ENCODE measurements around the gene RBM6.

DNA sequence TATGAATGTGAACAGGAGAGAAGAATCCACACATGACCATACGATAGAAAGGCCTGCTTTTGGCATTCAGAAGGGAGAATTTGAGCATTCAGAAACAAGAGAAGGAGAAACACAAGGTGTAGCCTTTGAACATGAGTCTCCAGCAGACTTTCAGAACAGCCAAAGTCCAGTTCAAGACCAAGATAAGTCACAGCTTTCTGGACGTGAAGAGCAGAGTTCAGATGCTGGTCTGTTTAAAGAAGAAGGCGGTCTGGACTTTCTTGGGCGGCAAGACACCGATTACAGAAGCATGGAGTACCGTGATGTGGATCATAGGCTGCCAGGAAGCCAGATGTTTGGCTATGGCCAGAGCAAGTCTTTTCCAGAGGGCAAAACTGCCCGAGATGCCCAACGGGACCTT lies 28.4 kb downstream of the RBM6 start:
- TF ChIP-seq, protein P1, sequence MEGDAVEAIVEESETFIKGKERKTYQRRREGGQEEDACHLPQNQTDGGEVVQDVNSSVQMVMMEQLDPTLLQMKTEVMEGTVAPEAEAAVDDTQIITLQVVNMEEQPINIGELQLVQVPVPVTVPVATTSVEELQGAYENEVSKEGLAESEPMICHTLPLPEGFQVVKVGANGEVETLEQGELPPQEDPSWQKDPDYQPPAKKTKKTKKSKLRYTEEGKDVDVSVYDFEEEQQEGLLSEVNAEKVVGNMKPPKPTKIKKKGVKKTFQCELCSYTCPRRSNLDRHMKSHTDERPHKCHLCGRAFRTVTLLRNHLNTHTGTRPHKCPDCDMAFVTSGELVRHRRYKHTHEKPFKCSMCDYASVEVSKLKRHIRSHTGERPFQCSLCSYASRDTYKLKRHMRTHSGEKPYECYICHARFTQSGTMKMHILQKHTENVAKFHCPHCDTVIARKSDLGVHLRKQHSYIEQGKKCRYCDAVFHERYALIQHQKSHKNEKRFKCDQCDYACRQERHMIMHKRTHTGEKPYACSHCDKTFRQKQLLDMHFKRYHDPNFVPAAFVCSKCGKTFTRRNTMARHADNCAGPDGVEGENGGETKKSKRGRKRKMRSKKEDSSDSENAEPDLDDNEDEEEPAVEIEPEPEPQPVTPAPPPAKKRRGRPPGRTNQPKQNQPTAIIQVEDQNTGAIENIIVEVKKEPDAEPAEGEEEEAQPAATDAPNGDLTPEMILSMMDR (IDR thresholded peaks at IDR 0.05): no peak
- TF ChIP-seq POLR2A (IDR thresholded peaks at IDR 0.05) (no peak), POLR2AphosphoS5 (IDR thresholded peaks at IDR 0.05) (no peak)
